ENCODE results near the gene KRT38. TPM values are rescaled to one million over a fixed set of nuclear protein-coding genes. Genes with fewer than 3 reads are reported as not detected.

Gene KRT38
- total RNA-seq, 1 experiment from 2014 or later = not detected

GRCh38 chr17:41444640-41445039 is 3.9 kb upstream of the KRT38 start:
- no peaks in the 10 kb centered on the region for H3K27me3 Mint-ChIP-seq (ENCODE audit: insufficient read depth, unreplicated experiment)
- intact Hi-C loops (cut with micrococcal nuclease; ENCODE audit: unreplicated experiment) = no loop called here
- POLR2A ChIA-PET = no interaction called here
- no peaks in the 10 kb centered on the region for H3K36me3 Mint-ChIP-seq (ENCODE audit: insufficient read depth, unreplicated experiment)
- no peaks in the 10 kb centered on the region; the same call in 1 of the 2 replicates for H3K9me3 ChIP-seq
- CTCF ChIA-PET = no interaction called here
- H3K27ac Mint-ChIP-seq (ENCODE audit: unreplicated experiment) = no peak overlapping the region
- no TSS peak for BruUV-seq (replicated peaks)
- TF ChIP-seq CTCF (IDR thresholded peaks at IDR 0.05; ENCODE audit: insufficient read depth in 1 of 2, low read depth in 1 of 2, low read length in 1 of 2, severe bottlenecking in 1 of 2, unreplicated experiment in 1 of 2) = no peak
- no peaks in the 10 kb centered on the region for H3K4me1 ChIP-seq
- no peak for DNase-seq
- H3K4me3 Mint-ChIP-seq (ENCODE audit: unreplicated experiment) = no peak overlapping the region
- no peak overlapping the region for H3K4me3 ChIP-seq (ENCODE audit: low read depth, low read length)
- H3K36me3 ChIP-seq (ENCODE audit: control insufficient read depth, insufficient read depth, low read length) = no peaks in the 10 kb centered on the region
- H3K9me3 Mint-ChIP-seq (ENCODE audit: unreplicated experiment) = peaks cover 3% of the 10 kb centered on the region
- no peaks in the 10 kb centered on the region for H3K4me1 Mint-ChIP-seq (ENCODE audit: low read depth, unreplicated experiment)
- no peaks in the 10 kb centered on the region for H3K27me3 ChIP-seq (replicated peaks; ENCODE audit: control insufficient read depth, insufficient read depth, low read length)

GRCh38 chr17:41444186-41444585 is 3.4 kb upstream of the KRT38 start:
- Mint-ChIP-seq H3K36me3 (ENCODE audit: insufficient read depth, unreplicated experiment) (no peaks in the 10 kb centered on the region), H3K27ac (ENCODE audit: unreplicated experiment) (no peak overlapping the region), H3K9me3 (ENCODE audit: unreplicated experiment) (no peaks in the 10 kb centered on the region), H3K27me3 (ENCODE audit: insufficient read depth, unreplicated experiment) (no peaks in the 10 kb centered on the region), H3K4me1 (ENCODE audit: low read depth, unreplicated experiment) (no peaks in the 10 kb centered on the region), H3K4me3 (ENCODE audit: unreplicated experiment) (no peak overlapping the region)
- Histone ChIP-seq H3K4me3 (ENCODE audit: low read depth, low read length) (no peak overlapping the region), H3K4me1 (no peaks in the 10 kb centered on the region), H3K27me3 (replicated peaks; ENCODE audit: control insufficient read depth, insufficient read depth, low read length) (no peaks in the 10 kb centered on the region), H3K9me3 (no peaks in the 10 kb centered on the region; the same call in 1 of the 2 replicates), H3K36me3 (ENCODE audit: control insufficient read depth, insufficient read depth, low read length) (no peaks in the 10 kb centered on the region)
- no peak for DNase-seq
- ChIA-PET CTCF (interaction anchor here (1.2 kb wide), 1 partner anchor 204 kb away, joined by 3 read pairs; no protein-coding TSS in a partner anchor), POLR2A (no interaction called here)
- intact Hi-C loops (cut with micrococcal nuclease; ENCODE audit: unreplicated experiment) = no loop called here
- no TSS peak for BruUV-seq (replicated peaks)
- no peak for TF ChIP-seq CTCF (IDR thresholded peaks at IDR 0.05; ENCODE audit: insufficient read depth in 1 of 2, low read depth in 1 of 2, low read length in 1 of 2, severe bottlenecking in 1 of 2, unreplicated experiment in 1 of 2)

- Mint-ChIP-seq H3K36me3 (ENCODE audit: insufficient read depth, unreplicated experiment) (no peaks in the 10 kb centered on the region), H3K27me3 (ENCODE audit: insufficient read depth, unreplicated experiment) (no peaks in the 10 kb centered on the region), H3K4me1 (ENCODE audit: low read depth, unreplicated experiment) (no peaks in the 10 kb centered on the region), H3K4me3 (ENCODE audit: unreplicated experiment) (no peak overlapping the region), H3K27ac (ENCODE audit: unreplicated experiment) (no peak overlapping the region), H3K9me3 (ENCODE audit: unreplicated experiment) (no peaks in the 10 kb centered on the region)
- no peaks in the 10 kb centered on the region for H3K27me3 ChIP-seq (replicated peaks; ENCODE audit: control insufficient read depth, insufficient read depth, low read length)
- no peaks in the 10 kb centered on the region for H3K4me1 ChIP-seq
- H3K9me3 ChIP-seq = no peaks in the 10 kb centered on the region; the same call in 1 of the 2 replicates
- no peak for TF ChIP-seq CTCF (IDR thresholded peaks at IDR 0.05; ENCODE audit: insufficient read depth in 1 of 2, low read depth in 1 of 2, low read length in 1 of 2, severe bottlenecking in 1 of 2, unreplicated experiment in 1 of 2)
- H3K4me3 ChIP-seq (ENCODE audit: low read depth, low read length) = no peak overlapping the region
- BruUV-seq (replicated peaks) = no TSS peak
- intact Hi-C loops (cut with micrococcal nuclease; ENCODE audit: unreplicated experiment) = no loop called here
- CTCF ChIA-PET = no interaction called here
- POLR2A ChIA-PET = no interaction called here
- no peaks in the 10 kb centered on the region for H3K36me3 ChIP-seq (ENCODE audit: control insufficient read depth, insufficient read depth, low read length)
- DNase-seq = no peak
These were observed 2.0 kb upstream of the KRT38 start for GRCh38 chr17:41442739-41443138.
